Astrocyte (in vitro differentiated cells and primary cell): Measurements from ENCODE around the gene TMEM154. TPM values are rescaled to one million over a fixed set of nuclear protein-coding genes. Genes with fewer than 3 reads are reported as not detected.

ENCODE experiments used
- DNase-seq: peaks from one replicate; pipeline ENCODE4 v3.0.0-alpha.2; 2010; ENCODE audit warnings: low read depth
- FAIRE-seq: peaks from 2 replicates; lab custom pipeline; 2011; peaks lifted over from hg19 to GRCh38; lab: Jason Lieb, UNC
- H2AFZ ChIP-seq: 2 replicates; pipeline ENCODE4 v1.6.0; 2012; ENCODE audit warnings: low read depth, low read length, inconsistent platforms
- H3K27ac ChIP-seq: 2 replicates; pipeline ENCODE4 v1.5.1; 2011; ENCODE audit warnings: low read depth, low read length, inconsistent platforms
- H3K27me3 ChIP-seq: 2 replicates; pipeline ENCODE4 v1.6.0; 2011; ENCODE audit warnings: low read length, inconsistent platforms; ENCODE audit not compliant: insufficient read depth
- H3K36me3 ChIP-seq: 2 replicates; pipeline ENCODE4 v1.5.1; 2011; ENCODE audit warnings: low read length, inconsistent platforms; ENCODE audit not compliant: insufficient read depth
- H3K4me1 ChIP-seq: 2 replicates; pipeline ENCODE4 v1.5.1; 2011; ENCODE audit warnings: low read length, inconsistent platforms; ENCODE audit not compliant: insufficient read depth
- H3K4me2 ChIP-seq: 2 replicates; pipeline ENCODE4 v1.6.0; 2012; ENCODE audit warnings: low read length, inconsistent platforms
- H3K4me3 ChIP-seq: 2 replicates; pipeline ENCODE4 v1.5.1; 2011; ENCODE audit warnings: low read depth, mild to moderate bottlenecking, low read length, inconsistent platforms; ENCODE audit not compliant: insufficient read depth
- H3K79me2 ChIP-seq: 2 replicates; pipeline ENCODE4 v1.6.0; 2012; ENCODE audit warnings: mild to moderate bottlenecking, low read length, inconsistent platforms; ENCODE audit not compliant: insufficient read depth
- H3K9ac ChIP-seq: 2 replicates; pipeline ENCODE4 v1.6.0; 2012; ENCODE audit warnings: mild to moderate bottlenecking, low read length, inconsistent platforms
- H3K9me3 ChIP-seq: 2 replicates; pipeline ENCODE4 v1.5.1; 2012; ENCODE audit warnings: low read depth, mild to moderate bottlenecking, low read length, inconsistent platforms; ENCODE audit not compliant: insufficient read depth
- H4K20me1 ChIP-seq: 2 replicates; pipeline ENCODE4 v1.6.0; 2012; ENCODE audit warnings: low read length, inconsistent platforms; ENCODE audit not compliant: insufficient read depth
- H3K27ac Mint-ChIP-seq: one replicate; pipeline ENCODE4 v1.8.0; 2021; ENCODE audit warnings: mild to moderate bottlenecking, mixed read lengths; ENCODE audit not compliant: unreplicated experiment
- H3K27me3 Mint-ChIP-seq: one replicate; pipeline ENCODE4 v1.8.0; 2021; ENCODE audit warnings: low read depth, mixed read lengths; ENCODE audit not compliant: unreplicated experiment
- H3K36me3 Mint-ChIP-seq: one replicate; pipeline ENCODE4 v1.8.0; 2021; ENCODE audit warnings: low read depth, mixed read lengths; ENCODE audit not compliant: unreplicated experiment
- H3K4me1 Mint-ChIP-seq: one replicate; pipeline ENCODE4 v1.8.0; 2021; ENCODE audit warnings: low read depth, mixed read lengths; ENCODE audit not compliant: unreplicated experiment
- H3K4me3 Mint-ChIP-seq: one replicate; pipeline ENCODE4 v1.8.0; 2021; ENCODE audit warnings: mild to moderate bottlenecking, moderate library complexity, mixed read lengths; ENCODE audit not compliant: unreplicated experiment
- H3K9me3 Mint-ChIP-seq: one replicate; pipeline ENCODE4 v1.8.0; 2021; ENCODE audit warnings: mild to moderate bottlenecking, mixed read lengths; ENCODE audit not compliant: unreplicated experiment
- CTCF ChIP-seq: IDR thresholded peaks from 2 replicates; pipeline ENCODE4 v1.5.1; 2011; ENCODE audit warnings: low read depth, mild to moderate bottlenecking, inconsistent platforms, low read length, moderate library complexity; ENCODE audit not compliant: insufficient read depth
- EZH2 ChIP-seq: IDR thresholded peaks from 2 replicates; pipeline ENCODE4 v1.6.1; 2012; ENCODE audit warnings: mild to moderate bottlenecking, low read length, inconsistent platforms; ENCODE audit not compliant: insufficient read depth
- total RNA-seq: library from RNA; stranded (reverse); gene quantifications from 2 replicates; pipeline ENCODE4 v1.2.1, GENCODE V29; 2021

The TMEM154 gene
- total RNA-seq, 1 donor from 2014 or later: 13.2 TPM

- TF ChIP-seq EZH2 (no peak), CTCF (no peak)
- H3K36me3 ChIP-seq: no peaks in the 10 kb centered on the region
- Mint-ChIP-seq H3K4me1 (no peaks in the 10 kb centered on the region), H3K27me3 (peaks cover 9% of the 10 kb centered on the region), H3K4me3 (no peak overlapping the region), H3K9me3 (peaks cover 30% of the 10 kb centered on the region), H3K36me3 (peaks cover 11% of the 10 kb centered on the region), H3K27ac (no peak overlapping the region)
- H3K4me1 ChIP-seq: no peaks in the 10 kb centered on the region
- no peak for FAIRE-seq
- no peaks in the 10 kb centered on the region for H4K20me1 ChIP-seq
- H3K27ac ChIP-seq: no peak overlapping the region
- no peaks in the 10 kb centered on the region for H3K79me2 ChIP-seq
- H3K4me3 ChIP-seq: no peak overlapping the region
- H3K27me3 ChIP-seq: no peaks in the 10 kb centered on the region
- DNase-seq: no peak
- no peak overlapping the region for H3K9ac ChIP-seq
- no peaks in the 10 kb centered on the region for H3K9me3 ChIP-seq
- no peak overlapping the region for H2AFZ ChIP-seq
- no peak overlapping the region for H3K4me2 ChIP-seq
These were observed 20.0 kb downstream of the TMEM154 start for GRCh38 chr4:152659806-152660205.

- Histone ChIP-seq H3K9ac (no peak overlapping the region), H3K79me2 (no peaks in the 10 kb centered on the region), H3K27me3 (no peaks in the 10 kb centered on the region), H3K4me3 (no peak overlapping the region), H3K9me3 (no peaks in the 10 kb centered on the region), H2AFZ (no peak overlapping the region), H3K36me3 (no peaks in the 10 kb centered on the region), H3K27ac (no peak overlapping the region), H3K4me2 (no peak overlapping the region), H3K4me1 (no peaks in the 10 kb centered on the region), H4K20me1 (no peaks in the 10 kb centered on the region)
- Mint-ChIP-seq H3K4me3 (no peak overlapping the region), H3K4me1 (no peaks in the 10 kb centered on the region), H3K36me3 (peaks cover 14% of the 10 kb centered on the region), H3K27ac (no peak overlapping the region), H3K27me3 (peaks cover 7% of the 10 kb centered on the region), H3K9me3 (peaks cover 30% of the 10 kb centered on the region)
- FAIRE-seq: no peak
- TF ChIP-seq EZH2 (no peak), CTCF (no peak)
- no peak for DNase-seq
These were observed 22.1 kb downstream of the TMEM154 start for GRCh38 chr4:152657657-152658056.

- H2AFZ ChIP-seq: no peak overlapping the region
- no peak for FAIRE-seq
These were observed 24.3 kb downstream of the TMEM154 start for GRCh38 chr4:152655272-152656129.

More at GRCh38 chr4:152655272-152656129, 24.3 kb downstream of the TMEM154 start:
- no peak for TF ChIP-seq CTCF
- no peak for TF ChIP-seq EZH2
- Mint-ChIP-seq H3K27ac (no peak overlapping the region), H3K4me3 (no peak overlapping the region), H3K4me1 (no peaks in the 10 kb centered on the region), H3K27me3 (no peaks in the 10 kb centered on the region), H3K9me3 (peaks cover 30% of the 10 kb centered on the region), H3K36me3 (peaks cover 20% of the 10 kb centered on the region)
- Histone ChIP-seq H3K79me2 (no peaks in the 10 kb centered on the region), H3K9me3 (no peaks in the 10 kb centered on the region), H4K20me1 (no peaks in the 10 kb centered on the region), H3K4me2 (no peak overlapping the region), H3K27me3 (no peaks in the 10 kb centered on the region), H3K27ac (no peak overlapping the region), H3K4me3 (no peak overlapping the region), H3K9ac (no peak overlapping the region), H3K4me1 (no peaks in the 10 kb centered on the region), H3K36me3 (no peaks in the 10 kb centered on the region)
- DNase-seq: no peak
